ENCODE results near the gene HOXC4.

Gene HOXC4

DNA sequence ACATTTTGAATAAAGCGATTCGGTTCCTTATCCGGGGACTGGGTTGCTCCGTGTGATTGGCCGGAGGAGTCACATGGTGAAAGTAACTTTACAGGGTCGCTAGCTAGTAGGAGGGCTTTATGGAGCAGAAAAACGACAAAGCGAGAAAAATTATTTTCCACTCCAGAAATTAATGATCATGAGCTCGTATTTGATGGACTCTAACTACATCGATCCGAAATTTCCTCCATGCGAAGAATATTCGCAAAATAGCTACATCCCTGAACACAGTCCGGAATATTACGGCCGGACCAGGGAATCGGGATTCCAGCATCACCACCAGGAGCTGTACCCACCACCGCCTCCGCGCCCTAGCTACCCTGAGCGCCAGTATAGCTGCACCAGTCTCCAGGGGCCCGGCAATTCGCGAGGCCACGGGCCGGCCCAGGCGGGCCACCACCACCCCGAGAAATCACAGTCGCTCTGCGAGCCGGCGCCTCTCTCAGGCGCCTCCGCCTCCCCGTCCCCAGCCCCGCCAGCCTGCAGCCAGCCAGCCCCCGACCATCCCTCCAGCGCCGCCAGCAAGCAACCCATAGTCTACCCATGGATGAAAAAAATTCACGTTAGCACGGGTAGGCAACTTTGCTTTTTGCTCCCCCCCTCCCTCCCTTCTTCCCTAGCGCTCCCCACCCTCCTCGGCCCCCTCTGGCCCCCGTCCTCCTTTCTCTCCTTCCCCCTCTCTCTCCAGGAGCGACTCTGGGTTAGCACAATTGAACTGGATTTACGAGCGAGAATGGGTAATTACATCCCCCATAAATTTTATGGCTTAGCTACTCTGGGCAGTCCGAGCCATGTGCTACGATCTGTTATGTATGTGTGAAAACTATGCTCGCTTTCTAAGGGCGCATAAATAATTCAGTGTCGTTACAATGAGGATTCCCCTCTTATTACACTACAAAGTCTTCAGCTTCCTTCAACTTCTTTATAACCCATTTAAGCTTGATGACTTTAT lies at the start of gene HOXC4 (continued):
- no peak for TF ChIP-seq HOXC10 (CRISPR knock-in tag; IDR thresholded peaks at IDR 0.05)
- no peak for TF ChIP-seq ZNF133 (tag by site-specific recombination; IDR thresholded peaks at IDR 0.05)
- peak; percentile 97 for TF ChIP-seq ZSCAN30 (tag by site-specific recombination; IDR thresholded peaks at IDR 0.05)
- TF ChIP-seq ZNF837 (tag by site-specific recombination; IDR thresholded peaks at IDR 0.05): no peak
- no peak for TF ChIP-seq ZNF473 (tag by site-specific recombination; IDR thresholded peaks at IDR 0.05)
- no peak for TF ChIP-seq ZNF670 (tag by site-specific recombination; IDR thresholded peaks at IDR 0.05; ENCODE audit: low read depth)
- TF ChIP-seq, protein P1, sequence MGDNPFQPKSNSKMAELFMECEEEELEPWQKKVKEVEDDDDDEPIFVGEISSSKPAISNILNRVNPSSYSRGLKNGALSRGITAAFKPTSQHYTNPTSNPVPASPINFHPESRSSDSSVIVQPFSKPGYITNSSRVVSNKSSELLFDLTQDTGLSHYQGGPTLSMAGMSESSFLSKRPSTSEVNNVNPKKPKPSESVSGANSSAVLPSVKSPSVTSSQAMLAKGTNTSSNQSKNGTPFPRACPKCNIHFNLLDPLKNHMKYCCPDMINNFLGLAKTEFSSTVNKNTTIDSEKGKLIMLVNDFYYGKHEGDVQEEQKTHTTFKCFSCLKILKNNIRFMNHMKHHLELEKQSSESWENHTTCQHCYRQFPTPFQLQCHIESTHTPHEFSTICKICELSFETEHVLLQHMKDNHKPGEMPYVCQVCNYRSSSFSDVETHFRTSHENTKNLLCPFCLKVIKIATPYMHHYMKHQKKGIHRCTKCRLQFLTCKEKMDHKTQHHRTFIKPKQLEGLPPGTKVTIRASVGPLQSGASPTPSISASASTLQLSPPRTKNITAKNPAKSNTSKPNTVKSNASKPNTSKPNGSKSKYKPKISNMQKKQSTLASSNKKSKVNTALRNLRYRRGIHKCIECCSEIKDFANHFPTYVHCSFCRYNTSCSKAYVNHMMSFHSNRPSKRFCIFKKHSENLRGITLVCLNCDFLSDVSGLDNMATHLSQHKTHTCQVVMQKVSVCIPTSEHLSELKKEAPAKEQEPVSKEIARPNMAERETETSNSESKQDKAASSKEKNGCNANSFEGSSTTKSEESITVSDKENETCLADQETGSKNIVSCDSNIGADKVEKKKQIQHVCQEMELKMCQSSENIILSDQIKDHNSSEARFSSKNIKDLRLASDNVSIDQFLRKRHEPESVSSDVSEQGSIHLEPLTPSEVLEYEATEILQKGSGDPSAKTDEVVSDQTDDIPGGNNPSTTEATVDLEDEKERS (tag by site-specific recombination; IDR thresholded peaks at IDR 0.05): no peak
- TF ChIP-seq ZFP41 (tag by site-specific recombination; IDR thresholded peaks at IDR 0.05; ENCODE audit: borderline replicate concordance): no peak
- TF ChIP-seq, protein P2, sequence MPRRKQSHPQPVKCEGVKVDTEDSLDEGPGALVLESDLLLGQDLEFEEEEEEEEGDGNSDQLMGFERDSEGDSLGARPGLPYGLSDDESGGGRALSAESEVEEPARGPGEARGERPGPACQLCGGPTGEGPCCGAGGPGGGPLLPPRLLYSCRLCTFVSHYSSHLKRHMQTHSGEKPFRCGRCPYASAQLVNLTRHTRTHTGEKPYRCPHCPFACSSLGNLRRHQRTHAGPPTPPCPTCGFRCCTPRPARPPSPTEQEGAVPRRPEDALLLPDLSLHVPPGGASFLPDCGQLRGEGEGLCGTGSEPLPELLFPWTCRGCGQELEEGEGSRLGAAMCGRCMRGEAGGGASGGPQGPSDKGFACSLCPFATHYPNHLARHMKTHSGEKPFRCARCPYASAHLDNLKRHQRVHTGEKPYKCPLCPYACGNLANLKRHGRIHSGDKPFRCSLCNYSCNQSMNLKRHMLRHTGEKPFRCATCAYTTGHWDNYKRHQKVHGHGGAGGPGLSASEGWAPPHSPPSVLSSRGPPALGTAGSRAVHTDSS (tag by site-specific recombination; IDR thresholded peaks at IDR 0.05): 0 out of 2 replicates have a peak, but pooled peaks have one; percentile 7
- TF ChIP-seq ZNF239 (tag by site-specific recombination; IDR thresholded peaks at IDR 0.05): no peak
- no peak for TF ChIP-seq REPIN1 (tag by site-specific recombination; IDR thresholded peaks at IDR 0.05; ENCODE audit: low read depth)
- TF ChIP-seq SP7 (tag by site-specific recombination; IDR thresholded peaks at IDR 0.05): peak; percentile 95
- TF ChIP-seq, protein P3, sequence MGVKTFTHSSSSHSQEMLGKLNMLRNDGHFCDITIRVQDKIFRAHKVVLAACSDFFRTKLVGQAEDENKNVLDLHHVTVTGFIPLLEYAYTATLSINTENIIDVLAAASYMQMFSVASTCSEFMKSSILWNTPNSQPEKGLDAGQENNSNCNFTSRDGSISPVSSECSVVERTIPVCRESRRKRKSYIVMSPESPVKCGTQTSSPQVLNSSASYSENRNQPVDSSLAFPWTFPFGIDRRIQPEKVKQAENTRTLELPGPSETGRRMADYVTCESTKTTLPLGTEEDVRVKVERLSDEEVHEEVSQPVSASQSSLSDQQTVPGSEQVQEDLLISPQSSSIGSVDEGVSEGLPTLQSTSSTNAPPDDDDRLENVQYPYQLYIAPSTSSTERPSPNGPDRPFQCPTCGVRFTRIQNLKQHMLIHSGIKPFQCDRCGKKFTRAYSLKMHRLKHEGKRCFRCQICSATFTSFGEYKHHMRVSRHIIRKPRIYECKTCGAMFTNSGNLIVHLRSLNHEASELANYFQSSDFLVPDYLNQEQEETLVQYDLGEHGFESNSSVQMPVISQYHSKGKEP (tag by site-specific recombination; IDR thresholded peaks at IDR 0.05): peak; percentile 77; the same call in 1 of the 2 replicates
- TF ChIP-seq ZNF350 (tag by site-specific recombination; IDR thresholded peaks at IDR 0.05): no peak
- no peak for TF ChIP-seq ZNF677 (tag by site-specific recombination; IDR thresholded peaks at IDR 0.05)
- TF ChIP-seq, protein P4, sequence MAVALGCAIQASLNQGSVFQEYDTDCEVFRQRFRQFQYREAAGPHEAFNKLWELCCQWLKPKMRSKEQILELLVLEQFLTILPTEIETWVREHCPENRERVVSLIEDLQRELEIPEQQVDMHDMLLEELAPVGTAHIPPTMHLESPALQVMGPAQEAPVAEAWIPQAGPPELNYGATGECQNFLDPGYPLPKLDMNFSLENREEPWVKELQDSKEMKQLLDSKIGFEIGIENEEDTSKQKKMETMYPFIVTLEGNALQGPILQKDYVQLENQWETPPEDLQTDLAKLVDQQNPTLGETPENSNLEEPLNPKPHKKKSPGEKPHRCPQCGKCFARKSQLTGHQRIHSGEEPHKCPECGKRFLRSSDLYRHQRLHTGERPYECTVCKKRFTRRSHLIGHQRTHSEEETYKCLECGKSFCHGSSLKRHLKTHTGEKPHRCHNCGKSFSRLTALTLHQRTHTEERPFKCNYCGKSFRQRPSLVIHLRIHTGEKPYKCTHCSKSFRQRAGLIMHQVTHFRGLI (tag by site-specific recombination; IDR thresholded peaks at IDR 0.05): no peak
- TF ChIP-seq ZNF19 (tag by site-specific recombination; IDR thresholded peaks at IDR 0.05; ENCODE audit: low read depth): no peak
- TF ChIP-seq, protein P5, sequence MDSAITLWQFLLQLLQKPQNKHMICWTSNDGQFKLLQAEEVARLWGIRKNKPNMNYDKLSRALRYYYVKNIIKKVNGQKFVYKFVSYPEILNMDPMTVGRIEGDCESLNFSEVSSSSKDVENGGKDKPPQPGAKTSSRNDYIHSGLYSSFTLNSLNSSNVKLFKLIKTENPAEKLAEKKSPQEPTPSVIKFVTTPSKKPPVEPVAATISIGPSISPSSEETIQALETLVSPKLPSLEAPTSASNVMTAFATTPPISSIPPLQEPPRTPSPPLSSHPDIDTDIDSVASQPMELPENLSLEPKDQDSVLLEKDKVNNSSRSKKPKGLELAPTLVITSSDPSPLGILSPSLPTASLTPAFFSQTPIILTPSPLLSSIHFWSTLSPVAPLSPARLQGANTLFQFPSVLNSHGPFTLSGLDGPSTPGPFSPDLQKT (IDR thresholded peaks at IDR 0.05; ENCODE audit: borderline replicate concordance, low read depth, low read length): no peak
- TF ChIP-seq SCRT1 (tag by site-specific recombination; IDR thresholded peaks at IDR 0.05; ENCODE audit: borderline replicate concordance): peak; percentile 39; the same call in 1 of the 2 replicates
- TF ChIP-seq, protein P6, sequence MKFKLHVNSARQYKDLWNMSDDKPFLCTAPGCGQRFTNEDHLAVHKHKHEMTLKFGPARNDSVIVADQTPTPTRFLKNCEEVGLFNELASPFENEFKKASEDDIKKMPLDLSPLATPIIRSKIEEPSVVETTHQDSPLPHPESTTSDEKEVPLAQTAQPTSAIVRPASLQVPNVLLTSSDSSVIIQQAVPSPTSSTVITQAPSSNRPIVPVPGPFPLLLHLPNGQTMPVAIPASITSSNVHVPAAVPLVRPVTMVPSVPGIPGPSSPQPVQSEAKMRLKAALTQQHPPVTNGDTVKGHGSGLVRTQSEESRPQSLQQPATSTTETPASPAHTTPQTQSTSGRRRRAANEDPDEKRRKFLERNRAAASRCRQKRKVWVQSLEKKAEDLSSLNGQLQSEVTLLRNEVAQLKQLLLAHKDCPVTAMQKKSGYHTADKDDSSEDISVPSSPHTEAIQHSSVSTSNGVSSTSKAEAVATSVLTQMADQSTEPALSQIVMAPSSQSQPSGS (tag by site-specific recombination; IDR thresholded peaks at IDR 0.05; ENCODE audit: low read depth): 0 out of 2 replicates have a peak, but pooled peaks have one; percentile 33
- TF ChIP-seq ZEB2 (tag by site-specific recombination; IDR thresholded peaks at IDR 0.05): peak; percentile 54
- TF ChIP-seq, protein P7, sequence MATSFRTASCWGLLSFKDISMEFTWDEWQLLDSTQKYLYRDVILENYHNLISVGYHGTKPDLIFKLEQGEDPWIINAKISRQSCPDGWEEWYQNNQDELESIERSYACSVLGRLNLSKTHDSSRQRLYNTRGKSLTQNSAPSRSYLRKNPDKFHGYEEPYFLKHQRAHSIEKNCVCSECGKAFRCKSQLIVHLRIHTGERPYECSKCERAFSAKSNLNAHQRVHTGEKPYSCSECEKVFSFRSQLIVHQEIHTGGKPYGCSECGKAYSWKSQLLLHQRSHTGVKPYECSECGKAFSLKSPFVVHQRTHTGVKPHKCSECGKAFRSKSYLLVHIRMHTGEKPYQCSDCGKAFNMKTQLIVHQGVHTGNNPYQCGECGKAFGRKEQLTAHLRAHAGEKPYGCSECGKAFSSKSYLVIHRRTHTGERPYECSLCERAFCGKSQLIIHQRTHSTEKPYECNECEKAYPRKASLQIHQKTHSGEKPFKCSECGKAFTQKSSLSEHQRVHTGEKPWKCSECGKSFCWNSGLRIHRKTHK (tag by site-specific recombination; IDR thresholded peaks at IDR 0.05): no peak
- no peak for TF ChIP-seq ZNF416 (tag by site-specific recombination; IDR thresholded peaks at IDR 0.05)
- TF ChIP-seq ZNF292 (tag by site-specific recombination; IDR thresholded peaks at IDR 0.05; ENCODE audit: borderline replicate concordance, low read depth): no peak
- TF ChIP-seq ZBTB1 (tag by site-specific recombination; IDR thresholded peaks at IDR 0.05): peak; percentile 49; the same call in 1 of the 2 replicates
- no peak for TF ChIP-seq ZNF626 (tag by site-specific recombination; IDR thresholded peaks at IDR 0.05)

Data from HEK293 (cell line).